ENCODE data around the gene NXPE1. TPM values are rescaled to one million over a fixed set of nuclear protein-coding genes. Genes with fewer than 3 reads are reported as not detected.
"Not testable (repeated sequence)": the region's sequence is repeated elsewhere in the genome, so short reads cannot be mapped to it uniquely, and the experiment has no call there.

NXPE1 gene
- total RNA-seq = not detected

GRCh38 chr11:114559425-114560310 lies at the start of gene NXPE1:
Gene NXPE1, minus strand, starts transcription at chr11:114559881. Its CDS starts 8,680 bp downstream, at chr11:114551201.
- ATAC-seq (no peak), DNase-seq (ENCODE audit: low spot score) (no peak)
- H3K27me3 Mint-ChIP-seq = peaks cover 14 to 35% of the 10 kb centered on the region in 2 donors
- no peak within 1 kb of the TSS for H3K27ac Mint-ChIP-seq
- H3K4me1 Mint-ChIP-seq (ENCODE audit: low read depth in 2 of 2) = no peaks in the 10 kb centered on the region
- H3K36me3 Mint-ChIP-seq = no peaks in the 10 kb centered on the region
- H3K9me3 Mint-ChIP-seq = no peaks in the 10 kb centered on the region
- H3K4me3 Mint-ChIP-seq = no peak within 1 kb of the TSS

GRCh38 chr11:114609429-114609828 lies 49.7 kb upstream of the NXPE1 start:
- no peak for DNase-seq (ENCODE audit: low spot score)

GRCh38 chr11:114608605-114609004 lies 48.9 kb upstream of the NXPE1 start:
- not testable (repeated sequence) for H3K36me3 Mint-ChIP-seq; H3K4me3 Mint-ChIP-seq; H3K4me1 Mint-ChIP-seq (ENCODE audit: low read depth in 2 of 2); DNase-seq (ENCODE audit: low spot score); H3K27me3 Mint-ChIP-seq; H3K9me3 Mint-ChIP-seq; H3K27ac Mint-ChIP-seq; ATAC-seq

More at GRCh38 chr11:114609429-114609828, 49.7 kb upstream of the NXPE1 start:
- H3K4me1 Mint-ChIP-seq (ENCODE audit: low read depth in 2 of 2) = no peaks in the 10 kb centered on the region
- H3K4me3 Mint-ChIP-seq = no peak overlapping the region
- no peak for ATAC-seq
- H3K27me3 Mint-ChIP-seq = no peaks in the 10 kb centered on the region
- H3K27ac Mint-ChIP-seq = no peak overlapping the region
- H3K9me3 Mint-ChIP-seq = no peaks in the 10 kb centered on the region
- H3K36me3 Mint-ChIP-seq = no peaks in the 10 kb centered on the region

- Mint-ChIP-seq H3K4me1 (ENCODE audit: low read depth in 2 of 2) (no peaks in the 10 kb centered on the region), H3K36me3 (no peaks in the 10 kb centered on the region), H3K9me3 (no peaks in the 10 kb centered on the region), H3K27me3 (no peaks in the 10 kb centered on the region), H3K27ac (no peak overlapping the region), H3K4me3 (no peak overlapping the region)
- ATAC-seq (no peak), DNase-seq (ENCODE audit: low spot score) (no peak)
These were observed 48.2 kb upstream of the NXPE1 start for GRCh38 chr11:114607753-114608459.

GRCh38 chr11:114606802-114607075 lies 47.1 kb upstream of the NXPE1 start:
- not testable (repeated sequence) for H3K4me3 Mint-ChIP-seq; H3K27me3 Mint-ChIP-seq; H3K27ac Mint-ChIP-seq; H3K4me1 Mint-ChIP-seq (ENCODE audit: low read depth in 2 of 2); H3K36me3 Mint-ChIP-seq; H3K9me3 Mint-ChIP-seq; DNase-seq (ENCODE audit: low spot score); ATAC-seq

- ATAC-seq (no peak), DNase-seq (ENCODE audit: low spot score) (no peak)
- H3K4me3 Mint-ChIP-seq = no peak overlapping the region
- no peaks in the 10 kb centered on the region for H3K36me3 Mint-ChIP-seq
- H3K9me3 Mint-ChIP-seq = no peaks in the 10 kb centered on the region
- H3K27ac Mint-ChIP-seq = no peak overlapping the region
- no peaks in the 10 kb centered on the region for H3K4me1 Mint-ChIP-seq (ENCODE audit: low read depth in 2 of 2)
- no peaks in the 10 kb centered on the region for H3K27me3 Mint-ChIP-seq
These were observed 46.5 kb upstream of the NXPE1 start for GRCh38 chr11:114606003-114606801.

- Mint-ChIP-seq H3K4me1 (ENCODE audit: low read depth in 2 of 2) (no peaks in the 10 kb centered on the region), H3K36me3 (no peaks in the 10 kb centered on the region), H3K4me3 (no peak overlapping the region), H3K27me3 (no peaks in the 10 kb centered on the region), H3K9me3 (no peaks in the 10 kb centered on the region), H3K27ac (no peak overlapping the region)
- no peak for DNase-seq (ENCODE audit: low spot score)
- ATAC-seq = no peak
These were observed 45.7 kb upstream of the NXPE1 start for GRCh38 chr11:114605370-114605769.

- Mint-ChIP-seq H3K4me1 (ENCODE audit: low read depth in 2 of 2) (no peaks in the 10 kb centered on the region), H3K27me3 (no peaks in the 10 kb centered on the region), H3K27ac (no peak overlapping the region), H3K4me3 (no peak overlapping the region), H3K9me3 (no peaks in the 10 kb centered on the region), H3K36me3 (no peaks in the 10 kb centered on the region)
- ATAC-seq = no peak
- no peak for DNase-seq (ENCODE audit: low spot score)
These were observed 45.2 kb upstream of the NXPE1 start for GRCh38 chr11:114604886-114605285.

- H3K27me3 Mint-ChIP-seq = no peaks in the 10 kb centered on the region
- ATAC-seq (no peak), DNase-seq (ENCODE audit: low spot score) (no peak)
- H3K9me3 Mint-ChIP-seq = no peaks in the 10 kb centered on the region
- H3K36me3 Mint-ChIP-seq = no peaks in the 10 kb centered on the region
- no peak overlapping the region for H3K27ac Mint-ChIP-seq
- H3K4me3 Mint-ChIP-seq = no peak overlapping the region
- H3K4me1 Mint-ChIP-seq (ENCODE audit: low read depth in 2 of 2) = no peaks in the 10 kb centered on the region
These were observed 44.6 kb upstream of the NXPE1 start for GRCh38 chr11:114604179-114604813.

GRCh38 chr11:114603151-114603550 lies 43.5 kb upstream of the NXPE1 start:
- not testable (repeated sequence) for DNase-seq (ENCODE audit: low spot score); H3K36me3 Mint-ChIP-seq; H3K4me3 Mint-ChIP-seq; H3K9me3 Mint-ChIP-seq; H3K27ac Mint-ChIP-seq; H3K27me3 Mint-ChIP-seq; ATAC-seq; H3K4me1 Mint-ChIP-seq (ENCODE audit: low read depth in 2 of 2)

- Mint-ChIP-seq H3K27me3 (peaks cover 0 to 8% of the 10 kb centered on the region in 2 donors), H3K36me3 (no peaks in the 10 kb centered on the region), H3K4me3 (no peak overlapping the region), H3K27ac (no peak overlapping the region), H3K9me3 (no peaks in the 10 kb centered on the region), H3K4me1 (ENCODE audit: low read depth in 2 of 2) (no peaks in the 10 kb centered on the region)
- no peak for ATAC-seq
- no peak for DNase-seq (ENCODE audit: low spot score)
These were observed 38.8 kb upstream of the NXPE1 start for GRCh38 chr11:114598461-114598860.

- H3K9me3 Mint-ChIP-seq = no peaks in the 10 kb centered on the region
- H3K27ac Mint-ChIP-seq = no peak overlapping the region
- ATAC-seq (no peak), DNase-seq (ENCODE audit: low spot score) (no peak)
- no peaks in the 10 kb centered on the region for H3K4me1 Mint-ChIP-seq (ENCODE audit: low read depth in 2 of 2)
- no peak overlapping the region for H3K4me3 Mint-ChIP-seq
- H3K27me3 Mint-ChIP-seq = peaks cover 10 to 12% of the 10 kb centered on the region in 2 donors
- H3K36me3 Mint-ChIP-seq = no peaks in the 10 kb centered on the region
These were observed 36.7 kb upstream of the NXPE1 start for GRCh38 chr11:114596175-114596919.

- DNase-seq (ENCODE audit: low spot score) = no peak
- Mint-ChIP-seq H3K27ac (no peak within 1 kb of the TSS), H3K4me1 (ENCODE audit: low read depth in 2 of 2) (no peaks in the 10 kb centered on the region), H3K9me3 (no peaks in the 10 kb centered on the region), H3K4me3 (no peak within 1 kb of the TSS), H3K27me3 (peaks cover 10 to 12% of the 10 kb centered on the region in 2 donors), H3K36me3 (no peaks in the 10 kb centered on the region)
- no peak for ATAC-seq
These were observed 35.9 kb upstream of the NXPE1 start, which contains the start of gene NXPE4 for GRCh38 chr11:114595571-114595970. Gene NXPE4, minus strand, starts transcription at chr11:114595786. Its CDS starts 1,027 bp downstream, at chr11:114594759.

All from natural killer cell treated with Interleukin-12 subunit alpha and Interleukin-12 subunit beta and Interleukin-15 and Interleukin-18, amount 100 ng/mL, for 72 hours (primary cell).